ENCODE results near the gene PLXND1.

Gene PLXND1

DNA sequence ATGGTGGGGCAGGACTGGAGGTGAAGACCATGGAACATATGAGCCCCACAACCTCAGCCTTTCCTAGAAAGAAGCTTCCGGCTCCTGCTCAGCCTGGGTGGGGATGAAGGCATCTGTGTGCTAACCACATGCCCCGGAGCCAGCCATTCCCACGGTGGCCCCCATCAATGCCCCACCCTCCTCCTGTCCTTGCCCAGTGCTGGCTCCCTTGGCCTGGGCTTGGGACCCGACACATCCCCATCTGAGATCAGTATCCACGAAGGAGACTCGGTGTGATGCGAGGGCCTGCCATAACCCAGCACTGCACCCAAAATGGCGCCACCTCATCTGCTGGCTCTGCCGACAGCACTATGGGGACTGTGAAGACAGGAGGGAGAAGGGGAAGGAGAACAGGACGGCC lies 16.5 kb upstream of the PLXND1 start:
- no peak overlapping the region for H3K9ac ChIP-seq (ENCODE audit: low read depth, low read length)
- H3K4me1 ChIP-seq (ENCODE audit: insufficient read depth, low read length): peaks cover 24% of the 10 kb centered on the region; the same call in 1 of the 2 replicates
- H3K36me3 ChIP-seq (ENCODE audit: insufficient read depth, low read length): no peaks in the 10 kb centered on the region
- no peaks in the 10 kb centered on the region for H3K9me3 ChIP-seq (ENCODE audit: control insufficient read depth, insufficient read depth, low read length)

DNA sequence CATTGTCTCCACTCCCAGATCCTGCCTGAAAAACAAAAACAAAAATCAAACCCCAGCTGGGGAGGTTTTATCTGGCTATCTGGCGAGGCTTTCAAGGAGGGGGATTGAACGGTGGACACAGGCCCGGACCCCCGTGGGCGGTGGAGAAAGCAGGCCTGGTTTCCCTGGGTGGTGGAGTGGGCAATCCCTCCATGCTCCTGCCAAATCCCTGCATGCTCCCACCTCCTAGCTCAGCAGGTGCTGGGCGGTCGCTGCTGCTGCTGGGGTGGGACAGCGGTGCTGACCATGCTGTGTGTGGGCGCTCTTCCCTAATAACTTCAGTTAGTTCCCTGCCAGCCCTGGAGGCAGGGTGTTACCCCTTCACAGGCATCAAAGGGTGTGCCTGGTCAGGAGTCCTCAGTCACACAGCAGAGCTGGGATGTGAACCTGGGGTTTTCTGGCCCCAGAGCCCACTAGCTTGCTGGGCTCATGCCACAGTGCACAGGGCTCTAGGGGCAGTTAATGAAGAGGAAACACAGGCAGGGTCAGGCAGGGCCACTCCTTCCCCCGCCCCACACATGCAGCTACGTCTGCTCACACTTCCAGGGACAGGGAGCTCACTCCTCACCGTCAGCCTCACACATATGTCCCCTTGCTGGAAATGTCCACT lies 15.9 kb upstream of the PLXND1 start:
- Histone ChIP-seq H3K36me3 (ENCODE audit: insufficient read depth, low read length) (no peaks in the 10 kb centered on the region), H3K4me1 (ENCODE audit: insufficient read depth, low read length) (peaks cover 24% of the 10 kb centered on the region; the same call in 1 of the 2 replicates), H3K9ac (ENCODE audit: low read depth, low read length) (no peak overlapping the region), H3K9me3 (ENCODE audit: control insufficient read depth, insufficient read depth, low read length) (no peaks in the 10 kb centered on the region)

DNA sequence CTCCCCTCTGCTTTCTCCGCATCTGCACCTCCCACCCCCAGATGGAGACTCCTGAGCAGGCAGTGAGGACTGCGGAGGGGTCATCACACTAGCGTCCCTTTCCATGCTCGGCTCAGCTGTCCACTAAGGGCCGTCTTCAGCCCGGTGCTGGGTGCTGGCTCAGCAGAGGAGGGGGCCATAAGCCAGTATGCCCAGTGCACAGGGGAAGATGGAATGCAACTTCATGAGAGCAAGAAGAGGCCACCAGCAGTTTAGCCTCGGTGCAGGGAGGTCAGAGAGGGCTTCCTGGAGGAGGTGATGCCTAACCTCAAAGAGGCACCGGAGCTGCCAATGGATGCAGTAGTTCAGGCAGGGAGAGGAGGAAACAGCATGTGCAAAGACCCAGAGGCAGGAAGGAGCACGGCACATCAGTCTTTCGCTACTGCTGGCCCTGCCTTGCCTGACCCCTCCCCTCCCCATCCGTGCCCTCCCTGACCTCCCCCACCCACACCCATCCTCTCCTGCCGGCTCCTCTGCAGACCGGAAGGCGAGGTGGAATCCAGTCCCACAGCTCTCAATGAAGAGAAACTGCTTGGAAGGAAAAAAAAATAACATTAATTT lies 15.2 kb upstream of the PLXND1 start:
- Histone ChIP-seq H3K4me1 (ENCODE audit: insufficient read depth, low read length) (peaks cover 24% of the 10 kb centered on the region; the same call in 1 of the 2 replicates), H3K36me3 (ENCODE audit: insufficient read depth, low read length) (no peaks in the 10 kb centered on the region), H3K9ac (ENCODE audit: low read depth, low read length) (no peak overlapping the region), H3K9me3 (ENCODE audit: control insufficient read depth, insufficient read depth, low read length) (no peaks in the 10 kb centered on the region)

DNA sequence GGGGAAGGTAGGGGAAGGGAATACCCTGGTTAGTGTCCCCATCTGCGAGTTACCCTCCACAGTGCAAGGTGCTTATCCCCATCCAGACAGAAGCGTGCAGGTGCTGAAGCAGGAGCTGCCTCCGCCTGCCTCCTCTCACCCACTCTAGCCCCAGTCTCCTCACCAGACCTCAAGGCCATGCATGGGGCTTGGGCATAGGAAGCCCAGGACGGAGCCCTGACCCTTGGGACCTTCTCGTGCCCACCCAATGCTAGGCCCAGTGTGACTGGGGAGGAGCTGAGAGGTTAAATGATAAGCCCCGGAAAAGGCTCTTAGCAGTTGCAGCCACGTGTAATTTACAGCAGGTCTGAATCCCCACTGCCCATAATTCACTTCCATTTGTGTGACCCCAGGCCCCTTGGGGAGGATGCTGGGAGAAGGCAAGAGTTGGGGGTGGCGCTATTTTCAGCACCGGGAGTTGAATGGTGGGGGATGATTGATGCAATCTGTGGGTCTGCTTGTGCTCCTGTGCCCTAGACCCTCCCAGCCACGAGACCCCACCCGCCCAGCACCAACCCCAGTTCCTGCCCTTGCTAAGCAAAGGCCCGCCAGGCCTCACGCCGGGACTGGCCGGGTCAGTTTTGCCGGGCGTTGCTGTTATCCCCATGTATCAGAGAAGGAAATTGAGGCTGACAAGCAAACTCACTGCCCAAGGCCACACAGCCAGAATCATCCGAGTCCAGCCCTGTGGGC lies 14.5 kb upstream of the PLXND1 start:
- Histone ChIP-seq H3K9me3 (ENCODE audit: control insufficient read depth, insufficient read depth, low read length) (no peaks in the 10 kb centered on the region), H3K9ac (ENCODE audit: low read depth, low read length) (no peak overlapping the region), H3K36me3 (ENCODE audit: insufficient read depth, low read length) (no peaks in the 10 kb centered on the region), H3K4me1 (ENCODE audit: insufficient read depth, low read length) (peaks cover 19% of the 10 kb centered on the region; the same call in 1 of the 2 replicates)

DNA sequence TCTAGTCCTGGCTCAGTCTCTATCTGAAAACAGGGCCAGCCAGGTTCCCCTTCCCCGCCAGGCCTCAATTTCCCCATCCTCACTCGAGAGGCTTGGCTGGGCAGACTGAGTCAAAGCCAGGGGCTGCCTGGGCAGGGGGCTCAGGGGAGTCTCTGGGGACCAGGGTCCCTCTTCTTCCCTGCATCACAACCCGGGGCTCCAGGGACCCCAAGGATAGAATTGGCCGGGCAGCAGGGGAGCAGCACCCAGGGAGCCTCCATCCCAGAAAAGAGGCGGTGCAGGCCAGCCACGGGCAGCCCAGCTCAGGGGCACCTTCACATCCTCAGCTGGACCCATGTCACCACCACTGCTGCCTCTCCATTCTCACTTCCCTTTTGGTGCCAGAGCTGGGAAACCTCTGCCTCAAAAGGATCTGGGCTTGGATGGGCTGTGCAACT lies 13.3 kb upstream of the PLXND1 start:
- Histone ChIP-seq H3K9me3 (ENCODE audit: control insufficient read depth, insufficient read depth, low read length) (no peaks in the 10 kb centered on the region), H3K4me1 (ENCODE audit: insufficient read depth, low read length) (peaks cover 14% of the 10 kb centered on the region; the same call in 1 of the 2 replicates), H3K9ac (ENCODE audit: low read depth, low read length) (no peak overlapping the region), H3K36me3 (ENCODE audit: insufficient read depth, low read length) (no peaks in the 10 kb centered on the region)

DNA sequence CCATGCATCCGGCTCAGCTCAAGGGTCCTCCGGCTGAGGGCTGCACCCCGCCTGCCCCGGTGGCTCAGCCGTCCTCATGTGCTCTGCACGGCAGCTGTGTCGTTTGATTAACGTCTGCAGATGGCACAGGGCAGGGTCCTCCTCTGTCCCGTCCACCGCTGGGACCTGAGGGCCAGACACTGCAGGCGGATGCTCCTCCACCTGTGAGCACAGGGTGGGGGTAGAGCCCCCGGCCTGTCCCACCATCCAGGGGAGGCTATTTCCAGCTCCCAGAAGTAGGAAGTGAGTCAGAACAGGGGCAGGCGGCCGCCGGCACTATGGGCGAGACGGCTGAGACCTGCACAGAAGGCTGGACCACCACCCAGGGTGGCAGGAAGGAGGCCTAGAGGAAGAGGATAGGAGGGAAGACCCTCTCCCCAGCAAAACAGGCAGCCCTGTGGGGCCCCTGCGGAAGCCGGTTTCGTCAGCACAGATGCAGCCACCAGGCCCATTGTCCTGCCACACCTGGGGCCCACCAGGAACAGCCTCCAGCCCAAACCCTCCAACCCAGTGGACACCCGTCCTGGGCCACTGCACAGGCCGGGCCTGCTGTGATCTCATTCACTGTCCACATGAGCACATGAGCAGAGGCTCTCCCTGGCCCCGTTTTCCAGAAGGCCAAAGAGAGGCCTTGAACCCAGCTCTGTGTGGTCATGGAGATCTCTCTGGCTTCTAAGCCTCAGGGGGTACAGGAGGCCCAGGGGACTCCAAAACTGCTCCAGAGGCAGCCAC lies 12.6 kb upstream of the PLXND1 start:
- peaks cover 14% of the 10 kb centered on the region; the same call in 1 of the 2 replicates for H3K4me1 ChIP-seq (ENCODE audit: insufficient read depth, low read length)
- no peaks in the 10 kb centered on the region for H3K36me3 ChIP-seq (ENCODE audit: insufficient read depth, low read length)
- no peaks in the 10 kb centered on the region for H3K9me3 ChIP-seq (ENCODE audit: control insufficient read depth, insufficient read depth, low read length)
- no peak overlapping the region for H3K9ac ChIP-seq (ENCODE audit: low read depth, low read length)

DNA sequence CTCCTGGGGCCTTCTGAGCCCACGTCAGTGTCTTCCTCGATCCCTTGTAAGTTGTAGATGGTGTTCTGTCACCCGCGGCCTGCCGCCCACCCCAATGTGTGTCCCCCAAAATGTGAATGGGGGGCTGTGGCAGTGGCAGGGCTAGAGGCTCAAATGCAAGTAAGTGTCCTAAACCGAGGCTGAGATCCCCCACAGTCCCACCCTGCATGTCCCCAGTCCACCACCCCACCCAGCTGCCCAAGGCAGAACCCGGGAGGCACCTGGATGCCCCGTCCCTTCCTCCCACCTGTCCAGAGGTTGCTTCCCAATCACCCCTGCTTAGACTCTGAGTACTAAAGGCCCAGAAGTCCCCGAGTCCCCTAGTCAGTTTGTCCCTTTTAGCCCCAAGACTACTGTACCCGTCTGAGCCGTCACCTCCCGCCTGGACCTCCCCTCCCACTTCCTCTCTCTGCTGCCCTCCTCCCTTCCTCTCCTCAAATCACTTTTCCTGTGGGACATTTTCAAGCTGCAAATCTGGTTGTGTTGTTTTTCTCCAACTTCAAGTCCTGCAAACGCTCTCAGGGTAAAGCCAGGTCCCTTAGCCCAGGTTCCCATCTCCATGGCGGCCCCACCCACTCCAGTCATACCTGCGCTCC lies 11.8 kb upstream of the PLXND1 start:
- H3K4me1 ChIP-seq (ENCODE audit: insufficient read depth, low read length): peaks cover 14% of the 10 kb centered on the region; the same call in 1 of the 2 replicates
- H3K9me3 ChIP-seq (ENCODE audit: control insufficient read depth, insufficient read depth, low read length): no peaks in the 10 kb centered on the region
- H3K36me3 ChIP-seq (ENCODE audit: insufficient read depth, low read length): no peaks in the 10 kb centered on the region
- no peak overlapping the region for H3K9ac ChIP-seq (ENCODE audit: low read depth, low read length)

DNA sequence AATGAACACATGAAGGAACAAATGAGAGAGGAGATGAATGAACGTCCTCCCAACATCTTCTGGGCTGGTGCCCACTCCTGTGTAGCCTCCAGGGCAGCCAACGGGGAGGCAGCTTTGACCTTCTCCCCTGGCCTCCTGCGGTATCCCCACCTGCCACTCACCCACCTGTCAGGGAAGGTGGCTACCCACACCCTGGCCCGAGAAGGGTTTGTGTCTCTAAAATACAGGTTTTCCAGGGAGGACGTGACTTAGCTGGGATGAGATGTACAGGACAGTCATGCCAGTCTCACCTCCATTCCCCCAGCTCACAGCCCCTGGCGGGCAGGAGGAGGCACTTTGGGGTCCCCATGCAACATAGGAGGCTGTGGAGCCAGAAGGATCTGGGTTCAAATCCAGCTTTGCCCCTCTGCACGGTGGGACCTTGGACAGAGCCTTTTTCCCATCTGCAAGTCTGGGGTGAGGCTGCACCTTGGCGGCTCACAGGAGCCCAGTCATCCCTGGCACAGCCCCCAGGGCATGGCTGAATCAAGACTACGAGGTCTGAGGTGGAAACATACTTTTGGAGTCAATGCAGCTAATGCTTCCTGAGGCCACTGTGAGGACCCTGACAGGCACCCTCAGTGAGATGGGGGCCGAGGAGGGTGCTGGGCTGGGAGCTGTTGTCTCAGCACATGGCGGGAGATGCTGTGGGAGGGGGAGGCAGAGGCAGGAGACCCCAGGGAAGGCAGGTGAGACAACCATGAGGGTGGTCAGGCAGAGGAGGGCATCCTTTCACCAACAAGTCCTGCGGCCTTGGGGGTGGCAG lies 11.1 kb upstream of the PLXND1 start:
- Histone ChIP-seq H3K36me3 (ENCODE audit: insufficient read depth, low read length) (no peaks in the 10 kb centered on the region), H3K4me1 (ENCODE audit: insufficient read depth, low read length) (peaks cover 14% of the 10 kb centered on the region), H3K9me3 (ENCODE audit: control insufficient read depth, insufficient read depth, low read length) (no peaks in the 10 kb centered on the region), H3K9ac (ENCODE audit: low read depth, low read length) (no peak overlapping the region)

DNA sequence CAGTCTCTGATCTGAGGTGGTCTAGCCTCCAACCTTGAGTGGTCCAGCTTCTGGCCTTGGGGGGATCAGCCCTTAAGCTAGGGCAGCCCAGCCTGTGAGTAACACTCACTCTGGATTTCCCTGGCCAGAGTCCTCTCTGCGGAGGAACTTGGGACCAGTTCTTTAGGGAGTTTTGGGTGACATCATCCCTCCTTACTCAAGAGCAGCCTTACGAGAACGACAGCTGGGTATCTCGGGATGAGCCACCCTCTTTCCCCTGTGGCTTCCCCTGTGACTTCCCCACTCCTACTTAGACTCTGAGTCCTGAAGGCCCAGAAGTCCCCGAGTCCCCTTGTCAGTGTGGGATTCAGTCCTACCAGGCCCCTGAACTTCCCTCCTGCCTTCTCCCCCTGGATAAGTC lies 10.2 kb upstream of the PLXND1 start:
- Histone ChIP-seq H3K36me3 (ENCODE audit: insufficient read depth, low read length) (no peaks in the 10 kb centered on the region), H3K4me1 (ENCODE audit: insufficient read depth, low read length) (peaks cover 20% of the 10 kb centered on the region), H3K9ac (ENCODE audit: low read depth, low read length) (no peak overlapping the region), H3K9me3 (ENCODE audit: control insufficient read depth, insufficient read depth, low read length) (no peaks in the 10 kb centered on the region)

DNA sequence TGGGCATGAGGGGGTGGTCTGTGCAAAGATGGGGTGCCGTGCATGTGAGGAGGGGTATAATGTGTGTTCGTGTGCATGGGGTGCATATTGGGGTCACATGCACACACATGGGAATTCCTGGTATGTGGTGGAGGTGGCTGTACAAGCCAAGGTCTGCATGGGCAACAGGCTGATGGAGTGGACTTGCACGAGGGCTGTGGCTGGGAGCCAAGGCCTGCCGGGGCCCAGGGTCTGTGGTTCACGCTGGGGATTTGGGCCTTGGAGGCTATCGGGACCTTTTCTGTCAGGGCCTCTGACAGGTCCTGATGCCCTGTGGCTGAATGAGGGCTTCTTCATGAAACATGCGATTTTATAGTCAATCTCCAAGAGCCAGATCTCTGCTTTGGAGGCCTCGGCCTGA lies 9.8 kb upstream of the PLXND1 start:
- no peak overlapping the region for H3K9ac ChIP-seq (ENCODE audit: low read depth, low read length)
- no peaks in the 10 kb centered on the region for H3K36me3 ChIP-seq (ENCODE audit: insufficient read depth, low read length)
- peaks cover 23% of the 10 kb centered on the region for H3K4me1 ChIP-seq (ENCODE audit: insufficient read depth, low read length)
- no peaks in the 10 kb centered on the region for H3K9me3 ChIP-seq (ENCODE audit: control insufficient read depth, insufficient read depth, low read length)

DNA sequence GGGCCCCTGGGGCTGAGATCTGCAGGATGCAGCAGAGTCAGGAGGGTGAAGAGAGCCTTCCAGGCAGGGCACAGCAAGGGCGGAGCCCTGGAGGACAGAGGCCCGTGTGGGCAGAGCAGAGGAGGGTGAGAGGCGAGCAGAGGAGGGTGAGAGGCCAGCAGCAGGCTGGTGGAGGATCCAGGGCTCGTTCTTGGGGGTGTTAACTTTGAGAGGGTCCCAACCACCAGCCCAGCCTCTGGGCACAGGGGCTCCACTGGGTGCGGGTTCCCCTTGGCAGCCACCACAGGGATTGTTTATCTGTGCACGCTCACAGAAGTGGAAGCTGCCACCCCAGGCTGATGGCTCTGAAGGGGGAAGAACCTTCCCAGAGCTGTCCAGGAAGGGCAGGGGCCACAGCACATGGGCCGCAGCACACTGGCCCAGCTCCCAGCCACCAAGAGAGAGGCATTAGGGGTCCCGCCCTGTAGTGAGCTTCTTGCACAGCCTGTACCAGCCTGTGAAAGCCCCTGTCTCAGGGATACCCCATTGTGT lies 9.3 kb upstream of the PLXND1 start:
- no peaks in the 10 kb centered on the region for H3K9me3 ChIP-seq (ENCODE audit: control insufficient read depth, insufficient read depth, low read length)
- H3K36me3 ChIP-seq (ENCODE audit: insufficient read depth, low read length): no peaks in the 10 kb centered on the region
- no peak overlapping the region for H3K9ac ChIP-seq (ENCODE audit: low read depth, low read length)
- peaks cover 23% of the 10 kb centered on the region for H3K4me1 ChIP-seq (ENCODE audit: insufficient read depth, low read length)

DNA sequence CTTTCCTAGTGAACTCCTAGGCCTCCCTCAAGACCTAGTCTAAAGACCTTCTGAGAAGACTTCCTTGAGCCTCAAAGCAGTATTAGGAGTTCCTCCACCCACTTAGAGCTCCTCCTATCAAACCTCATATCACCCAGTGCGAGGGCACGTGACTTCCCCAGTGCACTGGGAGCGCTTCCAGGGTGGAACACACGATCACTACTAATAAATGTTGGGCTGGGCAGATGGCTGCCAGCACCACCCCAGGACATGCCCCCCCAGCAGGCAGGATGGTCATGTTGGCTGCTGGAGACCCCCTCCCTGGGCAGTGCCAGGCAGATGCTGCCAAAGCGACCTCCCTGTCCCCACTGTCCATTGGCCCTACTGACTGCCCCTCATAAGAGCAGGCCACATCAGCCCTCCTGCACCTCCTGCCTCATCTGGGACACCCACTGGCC lies 8.5 kb upstream of the PLXND1 start:
- Histone ChIP-seq H3K4me1 (ENCODE audit: insufficient read depth, low read length) (peaks cover 27% of the 10 kb centered on the region), H3K9ac (ENCODE audit: low read depth, low read length) (no peak overlapping the region), H3K9me3 (ENCODE audit: control insufficient read depth, insufficient read depth, low read length) (no peaks in the 10 kb centered on the region), H3K36me3 (ENCODE audit: insufficient read depth, low read length) (no peaks in the 10 kb centered on the region)

DNA sequence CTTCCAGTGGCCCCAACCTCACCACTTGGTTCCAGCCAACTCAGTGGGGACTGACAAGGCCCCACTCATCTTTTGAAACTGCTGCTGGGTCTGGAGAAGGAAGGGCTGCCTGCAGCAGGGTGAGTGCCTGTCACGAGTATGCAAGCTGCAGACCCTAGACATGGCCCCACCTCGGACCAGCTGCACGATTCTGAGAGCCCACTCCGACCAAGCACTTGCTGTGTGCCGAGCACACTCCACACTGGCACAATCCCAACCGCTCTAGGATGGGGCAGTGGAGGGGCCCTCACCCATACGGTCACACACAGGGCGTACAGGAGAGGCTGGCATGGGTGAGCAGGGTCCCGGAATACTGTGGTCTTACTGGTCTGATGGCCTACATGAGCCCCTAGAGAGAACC lies 8.0 kb upstream of the PLXND1 start:
- Histone ChIP-seq H3K36me3 (ENCODE audit: insufficient read depth, low read length) (no peaks in the 10 kb centered on the region), H3K9ac (ENCODE audit: low read depth, low read length) (no peak overlapping the region), H3K9me3 (ENCODE audit: control insufficient read depth, insufficient read depth, low read length) (no peaks in the 10 kb centered on the region), H3K4me1 (ENCODE audit: insufficient read depth, low read length) (peaks cover 31% of the 10 kb centered on the region)

Measured in ES-I3 (cell line).